ENCODE results near the gene NRAP.

- no peak for TF ChIP-seq CTCF (conservative IDR thresholded peaks at IDR 0.05 in 1 of 2, IDR thresholded peaks at IDR 0.05 in 1 of 2; ENCODE audit: extremely low read depth in 1 of 2, insufficient read depth in 1 of 2, low read depth in 1 of 2, low read length in 2 of 2)
- no peak for TF ChIP-seq EZH2 (IDR thresholded peaks at IDR 0.05; ENCODE audit: borderline replicate concordance, low read length)
These were observed 17.3 kb downstream of the NRAP start for GRCh38 chr10:113646336-113647201.
